Colon (tissue), 2 donors: Measurements from ENCODE around the gene ERBB4.

Experiments used
- FAIRE-seq: peaks from 2 replicates; lab custom pipeline; 2012; peaks lifted over from hg19 to GRCh38; lab: Jason Lieb, UNC
- donor health status: control.
- donor health status: control.

ERBB4 gene

DNA sequence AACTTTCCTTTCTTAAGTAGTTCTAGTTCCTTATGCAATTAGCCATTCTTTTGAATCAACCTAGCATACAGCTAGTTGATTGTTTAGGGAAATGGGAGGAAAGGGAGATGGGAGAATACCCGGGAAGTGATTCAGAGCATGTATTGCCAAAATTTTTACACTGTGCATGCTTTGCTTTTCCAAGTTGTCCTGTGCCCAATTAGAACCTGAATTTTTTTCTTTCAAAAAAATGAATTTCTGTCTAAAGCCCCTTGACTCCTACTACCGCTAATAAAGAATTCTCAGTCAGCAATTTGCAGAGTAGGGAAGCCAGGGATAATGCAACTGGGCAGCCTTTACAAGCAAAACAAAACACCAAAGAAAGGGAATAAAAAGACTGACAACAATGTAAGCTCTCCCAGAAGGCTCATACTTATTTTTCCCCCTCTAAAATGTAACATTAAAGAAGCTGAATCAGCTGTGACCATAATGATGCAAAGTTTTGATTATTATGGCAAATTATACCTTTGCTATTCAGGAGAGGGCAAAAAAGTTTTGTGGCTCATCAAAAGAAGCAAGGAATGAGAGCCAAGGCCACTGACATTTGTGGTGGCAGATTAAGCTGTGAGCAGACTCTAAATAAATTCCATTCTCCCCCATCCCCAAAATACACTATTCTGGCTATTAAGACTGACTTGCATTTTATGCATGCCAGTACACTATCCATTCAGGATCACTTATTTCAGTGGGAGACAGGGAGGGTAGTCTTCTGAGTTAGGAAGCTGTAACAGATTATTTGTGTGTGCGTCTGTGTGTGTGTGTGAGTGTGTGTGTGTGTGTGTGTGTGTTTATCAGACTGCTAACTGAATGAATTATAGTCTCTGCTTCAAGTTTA lies 174.3 kb downstream of the ERBB4 start:
- no peak for FAIRE-seq

DNA sequence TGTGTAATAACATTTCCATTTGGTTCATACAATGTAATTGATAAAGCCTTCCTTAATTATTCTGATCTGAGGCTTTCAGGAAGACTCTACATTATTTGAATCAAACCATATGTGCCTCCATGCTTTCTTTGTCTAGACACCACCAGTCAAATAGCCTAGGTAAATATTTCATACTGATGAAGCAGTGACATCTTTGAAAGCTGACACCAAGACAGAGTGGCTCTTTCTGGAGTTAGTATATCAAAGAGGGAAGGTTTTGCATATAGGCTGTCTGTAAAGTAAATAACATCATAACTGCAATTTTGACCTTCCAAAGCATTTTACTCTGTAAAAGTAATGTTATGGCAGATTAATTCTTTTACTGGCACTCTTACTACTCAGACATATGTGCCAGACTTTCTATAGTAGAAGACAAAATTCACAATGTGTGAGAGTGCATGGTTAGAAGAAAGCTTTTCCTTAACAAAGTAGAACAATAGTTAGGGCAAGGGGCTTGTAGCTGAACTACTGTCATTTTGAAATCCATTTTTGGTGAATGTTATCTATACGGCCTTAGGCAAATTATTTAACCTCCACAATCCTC lies 177.3 kb downstream of the ERBB4 start:
- no peak for FAIRE-seq

DNA sequence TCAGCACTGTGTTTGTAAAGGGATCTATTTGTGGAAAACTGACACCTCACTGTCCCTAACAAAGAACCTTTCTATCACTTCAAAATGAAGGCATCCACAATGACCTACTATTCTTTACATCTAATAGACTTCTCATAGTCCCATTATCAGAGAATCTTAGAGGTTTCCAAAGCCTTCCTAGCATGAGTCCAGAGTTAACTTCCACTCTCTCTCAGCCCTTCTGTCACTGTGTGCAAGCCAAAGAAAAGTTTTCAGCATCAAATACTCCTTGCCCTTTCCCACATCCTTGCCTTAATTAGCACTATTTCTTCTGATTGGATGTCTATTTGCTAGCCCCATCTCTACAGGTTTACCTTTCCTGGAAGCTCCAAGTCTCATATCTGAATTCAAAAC lies 178.5 kb downstream of the ERBB4 start:
- no peak for FAIRE-seq

DNA sequence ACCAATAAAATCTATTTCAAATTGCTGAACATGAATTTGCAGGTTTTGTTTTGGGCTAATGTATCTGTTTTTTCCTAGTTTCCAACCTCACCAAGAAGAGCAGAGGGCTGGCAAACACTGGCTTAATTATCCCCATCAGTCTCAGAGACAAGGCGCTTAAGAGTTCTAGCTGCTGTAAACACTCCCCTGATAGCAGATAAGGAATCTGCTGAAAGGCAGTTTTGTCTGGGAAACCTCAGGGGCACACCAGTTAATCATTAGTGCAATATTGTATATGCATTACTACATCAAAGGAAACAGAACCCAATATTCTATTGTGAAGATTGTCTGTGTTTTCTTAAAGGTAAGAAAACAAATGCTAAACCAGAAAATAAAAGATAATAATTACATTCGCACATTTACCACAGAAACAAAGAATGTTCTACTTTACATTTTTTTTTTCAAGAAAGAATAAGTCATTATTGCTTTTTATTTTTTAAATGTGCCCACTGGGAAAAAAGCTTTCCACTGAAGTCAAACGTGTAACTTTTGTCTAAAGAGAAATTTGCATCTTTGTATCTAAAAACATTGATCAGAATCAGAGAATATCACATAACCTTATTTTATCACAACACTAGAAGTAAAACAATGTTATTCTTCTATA lies 179.1 kb downstream of the ERBB4 start:
- no peak for FAIRE-seq

DNA sequence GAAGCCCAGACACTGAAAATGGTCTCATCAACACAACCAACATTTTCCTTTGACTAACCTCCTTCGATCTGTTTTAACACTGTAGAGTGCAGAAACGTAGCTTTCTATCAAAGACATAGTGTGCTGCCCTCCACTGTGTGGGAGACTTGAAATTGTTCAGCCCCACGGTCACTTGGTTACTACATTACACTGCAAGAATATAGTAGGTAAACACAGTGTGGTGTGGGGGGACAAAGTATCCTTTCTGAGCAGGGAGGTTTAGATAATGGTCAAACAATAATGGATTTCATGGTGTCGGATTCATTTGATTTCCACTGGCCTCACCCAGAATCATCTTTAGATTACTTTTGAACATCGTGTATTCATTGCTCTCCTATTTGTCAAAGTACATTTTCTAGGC lies 181.0 kb downstream of the ERBB4 start:
- FAIRE-seq: no peak

DNA sequence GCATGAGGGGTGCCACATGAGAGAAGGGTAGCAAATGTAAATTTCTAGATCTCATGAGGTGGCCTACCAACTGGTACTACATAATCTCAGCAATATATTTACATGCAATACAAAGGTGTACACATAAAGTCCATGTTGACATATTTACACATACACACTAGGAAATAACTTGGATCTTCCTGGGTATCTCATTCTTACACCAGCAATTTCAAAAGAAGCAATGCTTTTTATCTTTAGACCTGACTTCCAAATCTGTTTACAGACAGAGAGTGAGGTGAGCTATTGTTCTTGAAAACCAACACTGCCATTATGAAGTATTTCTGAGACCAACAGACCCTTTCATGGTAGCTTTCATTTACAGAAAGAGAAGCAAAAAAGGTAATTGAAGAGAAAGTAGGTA lies 184.2 kb downstream of the ERBB4 start:
- no peak for FAIRE-seq

DNA sequence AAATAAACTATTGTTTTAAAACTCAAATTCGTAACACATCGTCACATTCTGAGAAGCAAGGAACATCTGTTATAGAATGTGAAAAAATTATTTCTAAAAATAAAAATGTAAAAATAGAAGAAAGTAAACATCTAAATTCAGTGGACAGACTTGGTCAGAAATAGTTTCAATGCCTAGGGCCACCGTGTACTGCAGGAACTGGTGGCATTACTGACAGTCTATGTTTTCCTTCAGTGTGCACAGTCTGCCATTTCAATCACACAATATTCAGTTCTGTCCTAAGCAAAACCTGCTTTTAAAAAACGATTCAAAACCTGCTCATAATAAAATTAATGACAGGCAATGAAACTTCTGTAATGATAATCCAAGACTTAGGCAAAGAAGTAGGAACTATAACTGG lies 190.1 kb downstream of the ERBB4 start:
- FAIRE-seq: no peak

DNA sequence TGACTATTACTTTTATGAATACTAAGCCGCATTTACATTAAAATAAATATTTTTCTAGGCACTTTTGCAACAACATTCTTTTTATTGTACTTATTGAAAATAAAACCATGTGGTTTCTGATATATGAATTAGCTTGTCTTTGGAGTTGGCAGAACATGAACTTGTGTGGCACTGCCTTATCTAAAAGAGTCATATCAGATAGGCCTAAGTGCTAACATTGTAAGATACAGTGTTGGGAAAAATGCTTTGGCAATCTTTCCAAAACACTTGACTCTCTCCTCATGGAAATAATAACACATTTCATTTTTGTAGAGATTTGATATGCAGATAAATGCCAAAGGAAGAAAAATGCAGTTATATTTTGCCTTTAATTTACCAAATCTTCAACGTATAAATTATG lies 191.7 kb downstream of the ERBB4 start:
- FAIRE-seq: no peak

DNA sequence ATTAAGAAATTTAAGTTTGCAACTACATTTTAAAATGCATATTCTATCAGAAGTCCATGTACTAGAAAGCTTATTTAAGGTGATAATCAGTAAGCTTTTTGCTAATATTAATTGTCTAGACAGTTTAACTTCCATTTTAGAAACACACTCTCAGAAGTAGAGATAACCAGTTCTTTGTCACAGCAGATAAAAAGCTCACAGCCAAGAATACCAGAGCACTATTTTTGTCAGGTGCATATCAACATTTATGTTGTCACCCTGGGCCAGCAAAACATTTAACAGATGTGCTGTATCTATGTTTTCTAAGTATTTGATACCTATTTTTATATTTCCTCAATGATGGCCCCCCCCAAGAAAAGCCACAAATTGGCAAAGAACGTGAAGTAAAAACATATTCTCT lies 192.6 kb downstream of the ERBB4 start:
- no peak for FAIRE-seq

DNA sequence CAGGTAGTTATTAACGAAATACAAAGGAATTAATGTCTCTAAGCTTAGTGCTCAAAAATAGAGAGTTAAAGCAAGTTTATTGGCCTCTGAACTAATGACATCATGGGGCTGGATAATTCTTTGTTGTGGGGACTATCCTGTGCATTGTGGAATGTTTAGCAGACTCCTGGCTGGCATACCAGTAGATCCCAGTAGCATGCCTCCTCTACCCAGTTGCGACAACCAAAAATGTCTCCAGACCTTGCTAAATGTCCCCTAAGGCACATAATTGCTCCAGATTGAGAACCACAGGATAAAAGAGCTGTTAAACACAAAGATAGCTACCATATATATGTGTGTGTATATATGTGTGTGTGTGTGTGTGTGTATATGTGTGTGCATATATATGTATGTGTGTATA lies 194.5 kb downstream of the ERBB4 start:
- FAIRE-seq: no peak

DNA sequence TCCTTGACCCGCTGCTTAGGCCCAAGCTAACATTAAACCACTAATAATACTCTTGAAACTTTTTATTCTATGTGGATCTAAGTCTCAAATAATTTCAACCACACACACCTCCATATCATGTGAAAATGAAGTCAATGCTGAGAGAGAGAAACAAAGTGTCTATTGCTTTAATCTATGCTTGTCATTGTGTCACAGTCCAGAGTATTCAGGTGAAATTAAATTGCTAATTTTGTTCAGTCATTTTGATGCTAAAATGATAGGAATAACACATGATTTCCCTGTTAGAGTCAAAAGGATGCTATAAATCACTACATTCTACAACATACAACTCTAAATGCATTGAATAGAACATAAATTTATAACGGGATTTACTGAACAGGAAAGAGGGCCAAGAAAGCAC lies 195.4 kb downstream of the ERBB4 start:
- no peak for FAIRE-seq

DNA sequence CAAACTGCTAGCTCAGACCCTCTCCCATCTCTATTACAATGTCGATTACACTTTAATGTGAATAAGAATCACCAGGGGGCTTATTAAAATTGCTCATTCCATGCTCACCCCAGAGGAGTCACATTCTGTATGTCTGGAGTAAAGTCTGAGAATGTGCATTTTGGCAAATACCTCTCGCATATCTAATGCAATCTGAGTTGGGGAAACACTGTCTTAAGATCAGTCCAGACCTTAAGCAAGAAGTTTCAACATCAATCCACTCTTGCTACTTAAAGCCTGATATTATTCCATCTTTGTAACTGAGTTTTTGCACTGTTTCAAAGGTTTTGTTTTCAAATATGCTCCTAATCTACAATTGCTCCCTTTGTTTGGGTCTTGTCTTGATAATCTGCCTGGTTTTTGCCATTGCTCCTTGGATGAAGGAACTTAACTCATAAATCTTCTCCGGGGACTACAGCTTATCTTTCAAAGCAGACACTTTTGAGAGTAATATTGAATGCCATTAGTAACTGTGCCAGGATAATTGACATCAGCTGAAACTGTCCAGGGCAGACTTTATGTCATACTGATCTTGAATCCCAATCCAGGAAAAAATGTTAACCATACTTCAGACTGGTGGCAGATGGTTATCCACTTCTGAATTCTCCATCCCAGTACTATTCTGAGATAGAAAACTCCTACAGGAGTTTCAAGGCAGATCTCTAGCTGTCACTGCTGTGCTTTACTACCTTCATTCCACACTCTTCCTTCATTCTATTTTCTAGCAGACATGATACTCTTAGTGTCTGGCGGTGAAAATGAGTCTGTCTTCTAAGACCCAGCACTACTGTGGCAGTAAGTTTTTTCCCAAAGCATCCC lies 200.9 kb downstream of the ERBB4 start:
- FAIRE-seq: no peak

DNA sequence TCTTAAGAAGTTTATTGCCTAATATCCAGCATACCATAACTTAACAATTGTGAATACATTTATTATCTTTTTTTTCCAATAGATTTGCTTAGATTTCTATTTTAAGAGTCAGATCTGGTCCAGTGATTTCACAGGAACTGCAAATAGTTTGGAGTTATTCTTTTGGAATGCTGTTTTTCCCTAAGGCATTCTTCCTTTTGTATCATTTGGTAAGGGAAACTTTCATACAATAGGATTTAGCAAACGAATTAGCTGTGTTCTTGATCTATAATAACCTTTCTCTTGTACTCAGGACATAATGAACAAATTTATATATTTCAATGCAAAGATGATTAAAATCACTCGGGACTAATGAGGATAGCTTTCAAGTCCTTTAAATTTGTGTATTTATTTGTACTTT lies 201.6 kb downstream of the ERBB4 start:
- no peak for FAIRE-seq

DNA sequence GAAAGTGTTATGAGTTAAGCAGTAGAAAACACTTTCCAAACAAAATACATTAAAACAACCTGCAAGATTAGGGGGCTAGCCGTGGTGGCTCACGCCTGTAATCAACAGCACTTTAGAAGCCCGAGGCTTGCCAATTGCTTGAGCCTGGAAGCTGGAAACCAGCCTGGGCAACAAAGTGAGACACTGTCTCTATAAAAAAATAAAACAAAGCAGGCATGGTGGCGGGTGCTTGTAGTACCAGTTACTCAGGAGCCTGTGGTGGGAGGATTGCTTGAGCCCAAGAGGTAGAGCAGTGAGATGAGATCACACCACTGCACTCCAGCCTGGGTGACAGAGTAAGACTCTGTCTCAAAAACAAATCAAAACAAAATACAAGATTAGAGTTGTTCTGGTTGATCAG lies 208.3 kb downstream of the ERBB4 start:
- no peak for FAIRE-seq

DNA sequence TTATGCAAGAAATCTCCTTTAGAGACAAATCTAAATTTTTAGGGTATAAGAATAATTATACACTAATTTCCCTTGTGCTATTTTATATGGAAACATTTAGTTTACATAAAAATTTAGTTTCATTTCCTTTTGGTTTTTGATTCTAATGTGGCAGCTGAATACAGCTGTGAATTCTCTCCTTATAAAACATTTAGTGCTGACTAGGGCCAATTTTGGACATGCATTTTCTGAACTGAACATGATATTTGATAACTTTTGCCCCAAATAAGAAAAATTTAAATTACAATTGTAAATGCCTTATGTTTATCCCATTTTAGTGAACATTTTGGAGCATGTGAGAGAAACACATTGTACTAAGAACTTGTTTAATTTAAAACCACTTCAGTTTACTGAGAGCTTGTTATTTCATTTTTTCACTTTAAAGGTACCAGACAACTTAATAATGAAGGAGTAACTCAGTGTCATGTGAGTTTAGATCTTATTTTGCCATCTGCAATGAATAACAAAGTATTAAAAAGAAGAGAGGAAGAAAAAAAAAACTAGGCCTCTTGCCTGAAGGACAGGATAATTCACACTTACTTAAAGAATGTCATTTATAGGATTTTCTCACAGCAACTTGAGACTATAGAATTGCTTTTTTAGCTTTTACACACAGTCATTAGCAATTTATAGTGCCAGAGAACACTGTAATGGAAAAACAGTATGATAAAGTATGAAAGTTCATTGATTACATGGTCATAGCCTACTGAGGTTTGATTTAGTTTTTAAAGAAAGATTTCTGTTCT lies 209.7 kb downstream of the ERBB4 start:
- FAIRE-seq: no peak

DNA sequence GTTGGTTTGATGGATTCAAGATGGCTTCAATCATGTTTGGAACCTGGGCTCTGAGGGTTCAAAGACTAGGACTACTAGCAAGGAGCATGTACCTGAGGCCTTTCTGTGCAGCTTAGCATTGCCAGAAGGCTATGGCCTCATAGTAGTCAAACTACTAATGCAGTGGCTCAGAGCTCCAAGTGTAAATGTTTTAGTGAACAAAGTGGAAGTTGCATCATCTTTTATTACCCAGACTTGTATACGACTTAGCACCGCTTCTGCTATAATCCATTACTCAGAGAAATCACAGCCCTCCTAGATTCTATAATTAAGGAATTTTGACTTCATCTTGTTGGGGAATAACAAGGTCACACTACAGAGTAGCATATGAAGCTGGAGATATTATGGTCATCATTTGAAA lies 210.5 kb downstream of the ERBB4 start:
- no peak for FAIRE-seq

DNA sequence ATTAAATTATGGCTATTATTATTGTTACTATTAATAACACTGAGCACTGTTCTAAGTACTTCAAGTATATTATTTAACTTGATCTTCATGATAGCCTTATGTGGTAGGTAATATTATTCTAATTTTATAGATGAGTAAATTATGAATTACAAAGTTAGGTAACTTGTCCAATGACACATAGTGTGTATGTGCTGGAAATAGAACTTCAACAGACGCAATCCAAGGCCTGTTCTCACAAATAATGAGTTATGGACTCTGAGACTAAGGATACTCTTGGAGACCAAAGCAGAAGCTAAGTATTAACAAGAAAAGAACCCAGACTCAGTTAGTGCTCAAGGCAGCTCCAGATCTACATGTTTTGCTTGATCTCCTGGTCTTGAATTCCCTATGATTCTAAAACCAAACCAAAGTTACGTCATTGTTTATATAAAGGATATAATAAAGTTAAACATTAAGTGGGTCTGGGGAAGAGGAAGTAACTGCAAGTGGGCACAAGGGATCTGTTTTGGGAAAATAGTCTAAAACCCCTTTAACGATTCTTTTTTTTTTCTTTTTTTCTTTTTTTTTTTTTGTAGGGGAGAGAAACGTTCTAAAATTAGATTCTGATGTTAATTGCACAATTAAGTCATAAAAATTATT lies 211.3 kb downstream of the ERBB4 start:
- FAIRE-seq: no peak

DNA sequence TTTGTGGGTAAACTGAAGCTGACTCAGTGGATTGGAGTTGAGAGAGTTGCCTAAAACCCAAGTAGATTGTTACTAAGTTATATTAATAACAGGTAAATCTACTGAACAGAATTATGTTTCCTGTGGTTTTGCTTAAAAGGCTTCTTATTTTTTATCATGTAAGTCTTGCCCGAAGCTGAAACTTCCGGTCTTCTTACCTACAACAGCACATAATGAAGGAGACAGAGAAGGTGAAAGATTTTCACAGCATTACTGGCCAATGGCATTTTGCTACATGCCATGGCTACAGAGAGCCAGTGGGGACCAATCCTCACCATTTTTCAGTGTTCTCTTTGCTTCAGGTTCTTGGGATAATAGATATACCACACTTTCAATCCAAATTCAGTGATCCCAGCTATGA lies 220.0 kb downstream of the ERBB4 start:
- no peak for FAIRE-seq

DNA sequence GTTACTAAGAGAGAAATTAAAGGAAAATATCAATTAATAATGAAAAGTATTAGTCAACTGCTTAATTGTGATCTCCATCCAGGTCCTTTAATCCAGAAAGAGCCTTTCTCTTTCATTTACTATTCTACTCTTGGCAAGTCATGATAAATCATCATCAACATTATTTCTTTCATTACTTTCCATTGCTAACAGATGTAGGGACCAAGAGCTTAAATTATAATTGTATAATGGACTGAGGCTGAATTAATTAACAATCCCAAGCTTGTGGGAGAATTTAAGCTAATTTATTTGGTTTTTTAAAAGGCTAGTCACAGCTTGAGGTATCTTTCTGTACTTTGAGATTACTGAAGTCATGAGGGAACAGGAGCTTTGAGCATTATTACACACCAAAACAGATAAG lies 223.9 kb downstream of the ERBB4 start:
- FAIRE-seq: no peak

DNA sequence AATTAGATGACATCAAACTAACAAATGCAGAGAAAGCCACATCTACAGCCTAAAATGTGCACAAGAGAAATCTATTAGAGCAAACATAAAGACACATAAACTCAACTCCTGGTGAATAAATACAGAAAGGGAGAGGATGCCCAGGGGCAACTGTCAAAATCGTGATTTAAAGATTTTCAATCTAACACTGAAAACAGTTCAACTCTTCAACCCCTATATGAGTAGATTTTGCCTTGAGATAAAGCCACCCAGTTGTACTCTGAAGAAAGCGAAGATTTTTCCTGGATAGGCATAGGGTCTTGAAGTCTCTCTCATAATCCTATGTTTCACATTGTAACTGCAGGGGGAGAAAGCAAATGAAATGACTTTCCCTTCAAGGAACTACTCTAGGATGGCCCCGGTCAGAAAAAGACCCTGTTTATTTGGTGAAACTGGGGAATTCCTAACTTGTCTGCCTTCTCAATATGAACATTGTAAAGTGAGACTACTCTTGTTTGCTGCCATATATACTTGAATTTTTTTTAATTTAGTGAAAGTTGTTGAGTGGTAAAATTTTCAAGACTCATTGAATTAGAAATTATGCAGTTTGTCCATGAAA lies 226.7 kb downstream of the ERBB4 start:
- FAIRE-seq: no peak

DNA sequence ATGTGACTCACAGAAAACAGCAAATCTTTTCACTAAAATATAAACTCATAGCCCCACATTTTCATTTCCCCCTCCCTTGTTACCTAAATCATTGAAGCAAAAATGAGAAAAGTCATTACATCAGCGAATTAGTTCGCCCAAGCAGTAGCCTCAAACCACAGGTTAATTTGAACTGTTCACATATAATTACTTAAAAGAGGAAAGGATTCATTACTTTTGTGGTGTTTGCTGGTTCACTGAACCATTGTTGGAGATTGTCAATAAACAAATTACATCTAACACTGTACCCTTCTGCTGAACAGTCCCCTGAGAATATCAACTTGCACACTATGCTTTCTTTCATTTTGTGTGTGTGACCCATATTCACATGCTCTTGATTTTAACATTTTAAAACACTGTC lies 238.7 kb downstream of the ERBB4 start:
- no peak for FAIRE-seq
